A549 (cell line): ENCODE data around the gene EYA2. TPM values are rescaled to one million over a fixed set of nuclear protein-coding genes. Genes with fewer than 3 reads are reported as not detected.

Source experiments
- ATAC-seq, 2 experiments: fragments of 200-7000 bp in 1 of 2; fragments of >200 bp in 1 of 2; cut with Nextera tagmentation in 1 of 2; cut with Tn5 transposase in 1 of 2; 3 replicates each; pipeline versions ENCODE4 v1.8.0 to v1.9.1; 2018 to 2020; ENCODE audit warnings: mild to moderate bottlenecking in 1 of 2, moderate library complexity in 1 of 2
- CTCF ChIA-PET: fragments of 300-600 bp; sonication (Branson Sonifier 250); formaldehyde crosslinking; extraction: SDS; loops from one replicate; lab custom pipeline; 2021; ENCODE audit warnings: antibody characterized with exemption, inconsistent platforms; lab: Yijun Ruan, JAX
- POLR2A ChIA-PET: fragments of 350-600 bp; formaldehyde crosslinking; extraction: SDS; loops from one replicate; lab custom pipeline; 2021; ENCODE audit warnings: antibody characterized with exemption, inconsistent platforms; lab: Yijun Ruan, JAX
- DNase-seq, 2 experiments: peaks; one replicate each; pipeline versions ENCODE4 v3.0.0 to v3.0.0-alpha.2; 2011 to 2016; ENCODE audit warnings: low read depth in 1 of 2, low spot score in 1 of 2
- FAIRE-seq: peaks from 2 replicates; lab custom pipeline; 2011; peaks lifted over from hg19 to GRCh38; lab: Jason Lieb, UNC
- H3K27ac ChIP-seq, 2 experiments: fragments of >200 bp; sonication (Bioruptor Twin); formaldehyde crosslinking; 3 replicates each; pipeline ENCODE4 v1.5.1; 2016 to 2017
- H3K4me1 ChIP-seq: fragments of >200 bp; sonication (Bioruptor Twin); formaldehyde crosslinking; 3 replicates; pipeline ENCODE4 v1.6.1; 2016
- H3K4me2 ChIP-seq: fragments of >200 bp; sonication (Bioruptor Twin); formaldehyde crosslinking; 3 replicates; pipeline ENCODE4 v1.6.1; 2016
- H3K4me3 ChIP-seq: fragments of >200 bp; sonication (Bioruptor Twin); formaldehyde crosslinking; 3 replicates; pipeline ENCODE4 v1.5.1; 2016
- H3K9me3 ChIP-seq: fragments of >200 bp; sonication (Bioruptor Twin); formaldehyde crosslinking; 3 replicates; pipeline ENCODE4 v1.6.1; 2016
- CBX8 ChIP-seq: fragments of 200-600 bp; sonication (generic); IDR thresholded peaks from 2 replicates; pipeline ENCODE4 v1.6.1; 2016
- CEBPB ChIP-seq, 2 experiments: fragments of >200 bp in 1 of 2; sonication (Bioruptor Twin) in 1 of 2; formaldehyde crosslinking in 1 of 2; IDR thresholded peaks; 2 replicates each; pipeline ENCODE4 v1.6.1; 2012 to 2016
- CHD4 ChIP-seq: fragments of 200-600 bp; sonication (generic); IDR thresholded peaks from 2 replicates; pipeline ENCODE4 v1.6.1; 2016; ENCODE audit warnings: antibody characterized with exemption, mild to moderate bottlenecking, borderline replicate concordance
- EHF ChIP-seq: fragments of 250-450 bp; sonication (Bioruptor Pico); IDR thresholded peaks from 2 replicates; pipeline ENCODE4 v1.5.0; 2020; ENCODE audit warnings: mild to moderate bottlenecking
- EHMT2 ChIP-seq: fragments of 200-600 bp; sonication (generic); IDR thresholded peaks from 2 replicates; pipeline ENCODE4 v1.6.1; 2016; ENCODE audit warnings: antibody characterized with exemption, low read depth, mild to moderate bottlenecking, moderate library complexity
- FOSL2 ChIP-seq, 2 experiments: fragments of 450-650 bp in 1 of 2; fragments of >200 bp in 1 of 2; sonication (Bioruptor Twin) in 1 of 2; formaldehyde crosslinking; IDR thresholded peaks; 2 replicates each; pipeline versions ENCODE4 v1.5.0 to v1.6.1; 2016 to 2020; ENCODE audit warnings: mild to moderate bottlenecking in 1 of 2, moderate library complexity in 1 of 2
- FOXS1 ChIP-seq: fragments of 250-450 bp; sonication (Bioruptor Pico); IDR thresholded peaks from 2 replicates; pipeline ENCODE4 v1.5.0; 2020; ENCODE audit warnings: mild to moderate bottlenecking, moderate library complexity
- HOXA7 ChIP-seq: fragments of 250-450 bp; sonication (Bioruptor Pico); IDR thresholded peaks from 2 replicates; pipeline ENCODE4 v1.5.0; 2020; ENCODE audit warnings: mild to moderate bottlenecking, moderate library complexity
- JUN ChIP-seq, 2 experiments: fragments of >200 bp; sonication (Bioruptor Twin); formaldehyde crosslinking; IDR thresholded peaks; 2 replicates in 1 of 2; 3 replicates in 1 of 2; pipeline ENCODE4 v1.6.1; 2016 to 2017
- JUNB ChIP-seq: fragments of >200 bp; sonication (Bioruptor Twin); formaldehyde crosslinking; IDR thresholded peaks from 2 replicates; pipeline ENCODE4 v1.6.1; 2016
- KDM1A ChIP-seq: fragments of 200-600 bp; sonication (generic); IDR thresholded peaks from 2 replicates; pipeline ENCODE4 v1.6.1; 2016; ENCODE audit warnings: low read depth, mild to moderate bottlenecking
- NFE2L2 ChIP-seq: fragments of 150-350 bp; conservative IDR thresholded peaks from 2 replicates; pipeline ENCODE4 v1.6.1; 2014; ENCODE audit warnings: low read length
- POLR2AphosphoS2 ChIP-seq: conservative IDR thresholded peaks from 2 replicates; pipeline ENCODE4 v1.6.1; 2012; ENCODE audit warnings: low read length, improper control_type of control experiment, inconsistent platforms
- RARB ChIP-seq: fragments of 250-450 bp; sonication (Bioruptor Pico); IDR thresholded peaks from 2 replicates; pipeline ENCODE4 v1.8.0; 2021; ENCODE audit warnings: mild to moderate bottlenecking, moderate library complexity
- RFX5 ChIP-seq: fragments of 450-650 bp; IDR thresholded peaks from 2 replicates; pipeline ENCODE4 v1.7.1; 2014; ENCODE audit warnings: antibody characterized with exemption, mild to moderate bottlenecking, moderate library complexity
- SMC3 ChIP-seq: fragments of >200 bp; sonication (Bioruptor Twin); formaldehyde crosslinking; IDR thresholded peaks from 3 replicates; pipeline ENCODE4 v1.6.1; 2018; ENCODE audit warnings: inconsistent platforms
- WGBS: methylation state at CpG from one replicate; pipeline ENCODE4 v1.1.6; 2017; ENCODE audit errors: missing lambda C conversion rate; 5-methylcytosine and 5-hydroxymethylcytosine counted together
- polyA plus RNA-seq, 4 experiments: library from polyadenylated mRNA; depleted of rRNA in 3 of 4; stranded (reverse); fragments of >200 nt; fragmentation: RNase III in 1 of 4; extraction: RNeasy Plus Mini Kit Qiagen cat#74134 plus additional on column Dnase treatment in 1 of 4; gene quantifications; 2 replicates in 3 of 4; 3 replicates in 1 of 4; pipeline ENCODE4 v1.2.3, GENCODE V29; 2011 to 2017
- TF ChIP-seq, protein P1 (sequence below): fragments of 200-600 bp; sonication (generic); IDR thresholded peaks from 2 replicates; pipeline ENCODE4 v1.6.1; 2016; ENCODE audit warnings: antibody characterized with exemption, mild to moderate bottlenecking, moderate library complexity
- TF ChIP-seq, protein P2 (sequence below): fragments of >200 bp; sonication (Bioruptor Twin); formaldehyde crosslinking; IDR thresholded peaks from 3 replicates; pipeline ENCODE4 v1.5.1; 2016
- TF ChIP-seq, protein P3 (sequence below): fragments of 150-350 bp; IDR thresholded peaks from 2 replicates; pipeline ENCODE4 v1.6.1; 2014; ENCODE audit warnings: low read depth, mild to moderate bottlenecking, low read length
- TF ChIP-seq, protein P4 (sequence below): fragments of >200 bp; sonication (Bioruptor Twin); formaldehyde crosslinking; IDR thresholded peaks from 2 replicates; pipeline ENCODE4 v1.6.1; 2016
- TF ChIP-seq, protein P5 (sequence below): IDR thresholded peaks from 2 replicates; pipeline ENCODE4 v1.6.1; 2012; ENCODE audit warnings: low read depth, borderline replicate concordance

Gene EYA2
- polyA plus RNA-seq, 2 of the 4 experiments (the other 2 are of a cell fraction) = 4.5 to 4.6 TPM

DNA sequence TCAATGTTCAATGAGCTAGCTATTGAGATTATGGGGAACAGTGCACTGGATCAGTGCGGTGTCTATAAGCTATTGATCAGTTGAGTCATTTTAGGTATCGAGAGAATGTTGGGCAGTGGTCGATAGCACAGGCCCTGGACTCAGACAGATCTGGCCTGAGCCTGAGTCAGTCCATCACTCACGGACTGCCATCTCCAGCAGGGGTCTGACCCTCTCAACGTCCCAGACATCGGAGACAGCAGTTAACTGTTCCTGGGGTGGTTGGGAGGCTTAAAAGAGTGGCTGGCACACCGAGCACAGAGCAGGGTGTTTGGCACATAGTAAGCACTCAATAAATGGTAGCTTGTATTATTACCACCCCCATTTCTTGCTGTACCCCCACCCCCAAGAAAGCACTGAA is 9.3 kb downstream of the EYA2 start:
- POLR2A ChIA-PET = no interaction called here
- H3K4me2 ChIP-seq = no peak overlapping the region
- TF ChIP-seq RARB (CRISPR knock-in tag) (no peak), JUNB (no peak), EHF (CRISPR knock-in tag) (no peak), FOXS1 (no peak), RFX5 (no peak), NFE2L2 (no peak), JUN (IDR thresholded peaks at IDR 0.05) (no peak), CHD4 (no peak), SMC3 (no peak), EHMT2 (no peak), KDM1A (no peak), POLR2AphosphoS2 (no peak), HOXA7 (CRISPR knock-in tag) (no peak), CBX8 (no peak), FOSL2 (IDR thresholded peaks at IDR 0.05) (no peak), FOSL2 (CRISPR knock-in tag; IDR thresholded peaks at IDR 0.05) (no peak), CEBPB (IDR thresholded peaks at IDR 0.05) (no peak)
- TF ChIP-seq, protein P1, sequence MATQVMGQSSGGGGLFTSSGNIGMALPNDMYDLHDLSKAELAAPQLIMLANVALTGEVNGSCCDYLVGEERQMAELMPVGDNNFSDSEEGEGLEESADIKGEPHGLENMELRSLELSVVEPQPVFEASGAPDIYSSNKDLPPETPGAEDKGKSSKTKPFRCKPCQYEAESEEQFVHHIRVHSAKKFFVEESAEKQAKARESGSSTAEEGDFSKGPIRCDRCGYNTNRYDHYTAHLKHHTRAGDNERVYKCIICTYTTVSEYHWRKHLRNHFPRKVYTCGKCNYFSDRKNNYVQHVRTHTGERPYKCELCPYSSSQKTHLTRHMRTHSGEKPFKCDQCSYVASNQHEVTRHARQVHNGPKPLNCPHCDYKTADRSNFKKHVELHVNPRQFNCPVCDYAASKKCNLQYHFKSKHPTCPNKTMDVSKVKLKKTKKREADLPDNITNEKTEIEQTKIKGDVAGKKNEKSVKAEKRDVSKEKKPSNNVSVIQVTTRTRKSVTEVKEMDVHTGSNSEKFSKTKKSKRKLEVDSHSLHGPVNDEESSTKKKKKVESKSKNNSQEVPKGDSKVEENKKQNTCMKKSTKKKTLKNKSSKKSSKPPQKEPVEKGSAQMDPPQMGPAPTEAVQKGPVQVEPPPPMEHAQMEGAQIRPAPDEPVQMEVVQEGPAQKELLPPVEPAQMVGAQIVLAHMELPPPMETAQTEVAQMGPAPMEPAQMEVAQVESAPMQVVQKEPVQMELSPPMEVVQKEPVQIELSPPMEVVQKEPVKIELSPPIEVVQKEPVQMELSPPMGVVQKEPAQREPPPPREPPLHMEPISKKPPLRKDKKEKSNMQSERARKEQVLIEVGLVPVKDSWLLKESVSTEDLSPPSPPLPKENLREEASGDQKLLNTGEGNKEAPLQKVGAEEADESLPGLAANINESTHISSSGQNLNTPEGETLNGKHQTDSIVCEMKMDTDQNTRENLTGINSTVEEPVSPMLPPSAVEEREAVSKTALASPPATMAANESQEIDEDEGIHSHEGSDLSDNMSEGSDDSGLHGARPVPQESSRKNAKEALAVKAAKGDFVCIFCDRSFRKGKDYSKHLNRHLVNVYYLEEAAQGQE = no peak
- TF ChIP-seq, protein P2, sequence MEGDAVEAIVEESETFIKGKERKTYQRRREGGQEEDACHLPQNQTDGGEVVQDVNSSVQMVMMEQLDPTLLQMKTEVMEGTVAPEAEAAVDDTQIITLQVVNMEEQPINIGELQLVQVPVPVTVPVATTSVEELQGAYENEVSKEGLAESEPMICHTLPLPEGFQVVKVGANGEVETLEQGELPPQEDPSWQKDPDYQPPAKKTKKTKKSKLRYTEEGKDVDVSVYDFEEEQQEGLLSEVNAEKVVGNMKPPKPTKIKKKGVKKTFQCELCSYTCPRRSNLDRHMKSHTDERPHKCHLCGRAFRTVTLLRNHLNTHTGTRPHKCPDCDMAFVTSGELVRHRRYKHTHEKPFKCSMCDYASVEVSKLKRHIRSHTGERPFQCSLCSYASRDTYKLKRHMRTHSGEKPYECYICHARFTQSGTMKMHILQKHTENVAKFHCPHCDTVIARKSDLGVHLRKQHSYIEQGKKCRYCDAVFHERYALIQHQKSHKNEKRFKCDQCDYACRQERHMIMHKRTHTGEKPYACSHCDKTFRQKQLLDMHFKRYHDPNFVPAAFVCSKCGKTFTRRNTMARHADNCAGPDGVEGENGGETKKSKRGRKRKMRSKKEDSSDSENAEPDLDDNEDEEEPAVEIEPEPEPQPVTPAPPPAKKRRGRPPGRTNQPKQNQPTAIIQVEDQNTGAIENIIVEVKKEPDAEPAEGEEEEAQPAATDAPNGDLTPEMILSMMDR = no peak
- TF ChIP-seq, protein P3, sequence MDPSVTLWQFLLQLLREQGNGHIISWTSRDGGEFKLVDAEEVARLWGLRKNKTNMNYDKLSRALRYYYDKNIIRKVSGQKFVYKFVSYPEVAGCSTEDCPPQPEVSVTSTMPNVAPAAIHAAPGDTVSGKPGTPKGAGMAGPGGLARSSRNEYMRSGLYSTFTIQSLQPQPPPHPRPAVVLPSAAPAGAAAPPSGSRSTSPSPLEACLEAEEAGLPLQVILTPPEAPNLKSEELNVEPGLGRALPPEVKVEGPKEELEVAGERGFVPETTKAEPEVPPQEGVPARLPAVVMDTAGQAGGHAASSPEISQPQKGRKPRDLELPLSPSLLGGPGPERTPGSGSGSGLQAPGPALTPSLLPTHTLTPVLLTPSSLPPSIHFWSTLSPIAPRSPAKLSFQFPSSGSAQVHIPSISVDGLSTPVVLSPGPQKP = no peak
- TF ChIP-seq, protein P4, sequence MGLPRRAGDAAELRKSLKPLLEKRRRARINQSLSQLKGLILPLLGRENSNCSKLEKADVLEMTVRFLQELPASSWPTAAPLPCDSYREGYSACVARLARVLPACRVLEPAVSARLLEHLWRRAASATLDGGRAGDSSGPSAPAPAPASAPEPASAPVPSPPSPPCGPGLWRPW = no peak
- no peaks in the 10 kb centered on the region for H3K9me3 ChIP-seq
- no peak for ATAC-seq
- H3K4me3 ChIP-seq = no peak overlapping the region
- DNase-seq = no peak
- no peaks in the 10 kb centered on the region for H3K4me1 ChIP-seq
- no peak overlapping the region for H3K27ac ChIP-seq
- CTCF ChIA-PET = no interaction called here
- 80% methylated on average over 7 of the region's 7 CpGs for WGBS
- no peak for FAIRE-seq

- CTCF ChIA-PET = no interaction called here
Measured at GRCh38 chr20:46905364-46906125, 10.9 kb downstream of the EYA2 start.

More at GRCh38 chr20:46905364-46906125, 10.9 kb downstream of the EYA2 start:
- POLR2A ChIA-PET = no interaction called here
- no peak for ATAC-seq
- TF ChIP-seq, protein P1 = no peak
- TF ChIP-seq, protein P5, sequence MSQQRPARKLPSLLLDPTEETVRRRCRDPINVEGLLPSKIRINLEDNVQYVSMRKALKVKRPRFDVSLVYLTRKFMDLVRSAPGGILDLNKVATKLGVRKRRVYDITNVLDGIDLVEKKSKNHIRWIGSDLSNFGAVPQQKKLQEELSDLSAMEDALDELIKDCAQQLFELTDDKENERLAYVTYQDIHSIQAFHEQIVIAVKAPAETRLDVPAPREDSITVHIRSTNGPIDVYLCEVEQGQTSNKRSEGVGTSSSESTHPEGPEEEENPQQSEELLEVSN = no peak
- TF ChIP-seq EHMT2 = no peak
- no peaks in the 10 kb centered on the region for H3K9me3 ChIP-seq
- FAIRE-seq = no peak
- 67% methylated on average over 5 of the region's 5 CpGs for WGBS
- H3K4me3 ChIP-seq = no peak overlapping the region
- DNase-seq = no peak
- no peak overlapping the region for H3K27ac ChIP-seq
- H3K4me1 ChIP-seq = no peaks in the 10 kb centered on the region
- H3K4me2 ChIP-seq = no peak overlapping the region
